NCI-H2107 treated with DMSO at 0.1 percent for 48 hours (cell line): ENCODE data around the gene AUP1.

Experiments used
- DNase-seq: peaks from one replicate; lab custom pipeline; 2025; ENCODE audit not compliant: unreplicated experiment; lab: John Stamatoyannopoulos, UW

Gene AUP1

GRCh38 chr2:74537140-74537539 is 7.6 kb upstream of the AUP1 start:
- DNase-seq: no peak

GRCh38 chr2:74536166-74536950 is 6.9 kb upstream of the AUP1 start:
- no peak for DNase-seq

GRCh38 chr2:74535440-74535965 is 6.0 kb upstream of the AUP1 start:
- DNase-seq: no peak

GRCh38 chr2:74534411-74534810 is 4.9 kb upstream of the AUP1 start:
- DNase-seq: no peak

- no peak for DNase-seq
Observed at GRCh38 chr2:74533464-74533863, 4.0 kb upstream of the AUP1 start.

- DNase-seq: peak; percentile 29
Observed at GRCh38 chr2:74532222-74532621, 2.7 kb upstream of the AUP1 start.

GRCh38 chr2:74531666-74532065 is 2.2 kb upstream of the AUP1 start:
- DNase-seq: no peak

- no peak for DNase-seq
Observed at GRCh38 chr2:74530239-74531187, 1.0 kb upstream of the AUP1 start.

GRCh38 chr2:74528600-74529356 is 728 bp downstream of the AUP1 start:
- no peak for DNase-seq

- DNase-seq: no peak
Observed at GRCh38 chr2:74527741-74528140, 1.8 kb downstream of the AUP1 start.

GRCh38 chr2:74526649-74527230 is 2.8 kb downstream of the AUP1 start:
- DNase-seq: no peak

- DNase-seq: no peak
Observed at GRCh38 chr2:74525717-74526648, 3.5 kb downstream of the AUP1 start, which contains the start of gene DQX1. Gene DQX1 (minus strand): TSS chr2:74526231. CDS start chr2:74525729, 502 bp downstream.

- DNase-seq: no peak
Observed at GRCh38 chr2:74524955-74525716, 4.4 kb downstream of the AUP1 start.

GRCh38 chr2:74524005-74524404 is 5.5 kb downstream of the AUP1 start:
- no peak for DNase-seq

- no peak for DNase-seq
Observed at GRCh38 chr2:74522516-74522915, 7.0 kb downstream of the AUP1 start.

GRCh38 chr2:74516650-74517049 is 12.9 kb downstream of the AUP1 start:
- DNase-seq: no peak

- no peak for DNase-seq
Observed at GRCh38 chr2:74515981-74516633, 13.4 kb downstream of the AUP1 start.

GRCh38 chr2:74515271-74515980 is 14.1 kb downstream of the AUP1 start:
- DNase-seq: no peak
